Endothelial cell of umbilical vein (primary cell): ENCODE measurements around the gene PEX5L. TPM values are rescaled to one million over a fixed set of nuclear protein-coding genes. Genes with fewer than 3 reads are reported as not detected.

Experiments
- BruUV-seq: library from RNA; stranded (reverse); fragments of 400-500 nt; replicated peaks from 2 replicates; lab custom pipeline; 2021; lab: Mats Ljungman, UMichigan
- CTCF ChIA-PET: fragments of 300-600, 350-600 bp; sonication (Branson Sonifier 250); formaldehyde crosslinking; loops from one replicate; lab custom pipeline; 2021; ENCODE audit warnings: antibody characterized with exemption, inconsistent platforms; lab: Charles Lee
- POLR2A ChIA-PET: fragments of 300-600, 350-600 bp; sonication (Branson Sonifier 250); formaldehyde crosslinking; loops from one replicate; lab custom pipeline; 2021; ENCODE audit warnings: antibody characterized with exemption, inconsistent platforms; lab: Charles Lee
- DNase-seq: peaks from one replicate; pipeline ENCODE4 v3.0.0-alpha.2; 2011; ENCODE audit warnings: low read depth, low spot score
- FAIRE-seq: peaks from 2 replicates; lab custom pipeline; 2011; peaks lifted over from hg19 to GRCh38; lab: Jason Lieb, UNC
- H2AFZ ChIP-seq: 2 replicates; pipeline ENCODE4 v1.6.0; 2012; ENCODE audit warnings: low read depth, low read length, control low read depth, inconsistent platforms
- H3K27ac ChIP-seq: 2 replicates; pipeline ENCODE4 v1.5.1; 2011; ENCODE audit warnings: low read depth, mild to moderate bottlenecking, control low read depth, low read length, moderate library complexity; ENCODE audit not compliant: insufficient read depth
- H3K27me3 ChIP-seq, 2 experiments: 2 replicates each; pipeline versions ENCODE4 v1.6.0 to v1.6.1; 2011; ENCODE audit warnings: low read length in 2 of 2, mixed read lengths in 1 of 2; ENCODE audit not compliant: control insufficient read depth in 2 of 2, insufficient read depth in 2 of 2
- H3K36me3 ChIP-seq, 2 experiments: 2 replicates in 1 of 2; 3 replicates in 1 of 2; pipeline ENCODE4 v1.5.1; 2011; ENCODE audit warnings: low read length in 2 of 2, mild to moderate bottlenecking in 1 of 2, moderate library complexity in 1 of 2; ENCODE audit not compliant: control insufficient read depth in 2 of 2, insufficient read depth in 2 of 2; ENCODE audit errors: extremely low read depth in 1 of 2
- H3K4me1 ChIP-seq: 3 replicates; pipeline ENCODE4 v1.5.1; 2011; ENCODE audit warnings: mild to moderate bottlenecking, low read length; ENCODE audit not compliant: control insufficient read depth, insufficient read depth; ENCODE audit errors: extremely low read depth
- H3K4me2 ChIP-seq: 2 replicates; pipeline ENCODE4 v1.6.1; 2011; ENCODE audit warnings: low read length, control low read depth, mixed read lengths; ENCODE audit not compliant: insufficient read depth
- H3K4me3 ChIP-seq, 3 experiments: fragments of 200-600 bp in 1 of 3; sonication (generic), shearing (Covaris generic) in 1 of 3; replicated peaks in 1 of 3; 2 replicates each; pipeline ENCODE4 v1.5.1; 2011 to 2016; ENCODE audit warnings: control low read depth in 3 of 3, low read length in 3 of 3, mild to moderate bottlenecking in 2 of 3, inconsistent platforms in 1 of 3, low read depth in 1 of 3, moderate library complexity in 1 of 3; ENCODE audit not compliant: insufficient read depth in 1 of 3
- H3K79me2 ChIP-seq: 2 replicates; pipeline ENCODE4 v1.6.0; 2012; ENCODE audit warnings: low read length, inconsistent platforms; ENCODE audit not compliant: control insufficient read depth, insufficient read depth
- H3K9ac ChIP-seq: replicated peaks from 2 replicates; pipeline ENCODE3; 2011; ENCODE audit warnings: low read length, control low read depth; ENCODE audit not compliant: insufficient read depth; ENCODE audit errors: extremely low read depth
- H3K9me1 ChIP-seq: replicated peaks from 3 replicates; pipeline ENCODE4 v1.6.0; 2011; ENCODE audit warnings: mild to moderate bottlenecking, low read length; ENCODE audit not compliant: control insufficient read depth, insufficient read depth; ENCODE audit errors: extremely low read depth
- H3K9me3 ChIP-seq: replicated peaks from 2 replicates; pipeline ENCODE4 v1.5.1; 2012; ENCODE audit warnings: low read length, inconsistent platforms; ENCODE audit not compliant: control insufficient read depth, insufficient read depth
- H4K20me1 ChIP-seq: replicated peaks from 2 replicates; pipeline ENCODE3; 2011; ENCODE audit warnings: mild to moderate bottlenecking, low read length; ENCODE audit not compliant: control insufficient read depth, insufficient read depth; ENCODE audit errors: extremely low read depth
- CTCF ChIP-seq, 2 donors: IDR thresholded peaks; 1 replicate in 1 of 2; 2 replicates in 1 of 2; pipeline ENCODE4 v1.5.1; 2011; ENCODE audit warnings: low read length in 2 of 2, mild to moderate bottlenecking in 2 of 2, moderate library complexity in 2 of 2, control low read depth in 1 of 2, inconsistent platforms in 1 of 2, low read depth in 1 of 2; ENCODE audit not compliant: insufficient read depth in 1 of 2; ENCODE audit errors: extremely low read depth in 1 of 2
- GATA2 ChIP-seq: IDR thresholded peaks from 2 replicates; pipeline ENCODE4 v1.7.0; 2011; ENCODE audit warnings: low read depth, mild to moderate bottlenecking, moderate library complexity, mixed read lengths, low read length; ENCODE audit not compliant: insufficient read length, insufficient read depth
- JUN ChIP-seq: IDR thresholded peaks from 2 replicates; pipeline ENCODE4 v1.6.1; 2011; ENCODE audit warnings: borderline replicate concordance, low read depth; ENCODE audit not compliant: insufficient read length, insufficient read depth
- MYC ChIP-seq: IDR thresholded peaks from one replicate; pipeline ENCODE4 v1.6.1; 2011; ENCODE audit warnings: mild to moderate bottlenecking, low read depth, low read length
- dilution Hi-C: fragments of 300-500 bp; cut with MboI; formaldehyde crosslinking; loops from one replicate; pipeline ENCODE4 v1.15.0; 2019; ENCODE audit warnings: low sequenced_read_pairs; ENCODE audit not compliant: extremely low pct_ligation_motif_present
- intact Hi-C: fragments of 100-400 bp; cut with micrococcal nuclease; formaldehyde crosslinking; loops from one replicate; pipeline ENCODE4 v1.10.0; 2022
- polyA plus RNA-seq, 4 experiments: library from polyadenylated mRNA; depleted of rRNA in 3 of 4; stranded (reverse) in 3 of 4; unstranded in 1 of 4; fragments of >200 nt; gene quantifications; 2 replicates each; pipeline versions ENCODE4 v1.2.1 to v1.2.3, GENCODE V29; 2011 to 2012; ENCODE audit warnings: missing spikeins in 1 of 4
- total RNA-seq: library from RNA; stranded (reverse); gene quantifications from 2 replicates; pipeline ENCODE4 v1.2.3, GENCODE V29; 2021

PEX5L gene
- total and polyA plus RNA-seq, 2 donors (not counting 3 experiments of a cell fraction or from before 2014, with no cell fraction given), result not detected

- no peaks in the 10 kb centered on the region for H3K4me1 ChIP-seq
- no peaks in the 10 kb centered on the region for H3K9me1 ChIP-seq
- no peak overlapping the region for H3K4me2 ChIP-seq
- dilution Hi-C loops (no loop called here), intact Hi-C loops (no loop called here)
- ChIA-PET CTCF (interaction anchor here (1.8 kb wide), 1 partner anchor 31 kb away, joined by 4 read pairs; no protein-coding TSS in a partner anchor), POLR2A (no interaction called here)
- TF ChIP-seq CTCF (IDR thresholded peaks at IDR 0.05; ENCODE audit: extremely low read depth in 1 of 2, insufficient read depth in 1 of 2, low read depth in 1 of 2, low read length in 2 of 2), result no peak
- TF ChIP-seq GATA2, result no peak
- TF ChIP-seq MYC, result no peak
- no peaks in the 10 kb centered on the region for H3K27me3 ChIP-seq
- H3K4me3 ChIP-seq, result no peak overlapping the region
- DNase-seq (no peak), FAIRE-seq (no peak)
- no peaks in the 10 kb centered on the region for H3K36me3 ChIP-seq
- no peaks in the 10 kb centered on the region for H3K79me2 ChIP-seq
- no peak overlapping the region for H3K9ac ChIP-seq
- H2AFZ ChIP-seq, result no peak overlapping the region
- BruUV-seq, result no TSS peak
- no peaks in the 10 kb centered on the region for H4K20me1 ChIP-seq
- H3K27ac ChIP-seq, result no peak overlapping the region
- H3K9me3 ChIP-seq, result no peaks in the 10 kb centered on the region
These were observed 82.5 kb downstream of the PEX5L start for GRCh38 chr3:179953993-179954870.

- Histone ChIP-seq H3K36me3 (no peaks in the 10 kb centered on the region), H2AFZ (no peak overlapping the region), H3K4me1 (no peaks in the 10 kb centered on the region), H4K20me1 (no peaks in the 10 kb centered on the region), H3K27me3 (no peaks in the 10 kb centered on the region), H3K9me1 (no peaks in the 10 kb centered on the region), H3K4me3 (no peak overlapping the region), H3K27ac (no peak overlapping the region), H3K9ac (no peak overlapping the region), H3K79me2 (no peaks in the 10 kb centered on the region), H3K9me3 (no peaks in the 10 kb centered on the region), H3K4me2 (no peak overlapping the region)
- TF ChIP-seq JUN, result no peak
- FAIRE-seq (no peak), DNase-seq (no peak)
- ChIA-PET CTCF (no interaction called here), POLR2A (no interaction called here)
- intact Hi-C loops, result no loop called here
- dilution Hi-C loops, result no loop called here
- BruUV-seq, result no TSS peak
These were observed 85.9 kb downstream of the PEX5L start for GRCh38 chr3:179950840-179951239.
